HG03139 (cell line): ENCODE measurements around the gene PEAK3.

Experiments used
- ATAC-seq: cut with Tn5 transposase; IDR thresholded peaks from one replicate; pipeline ENCODE4 v1.9.1; 2021; ENCODE audit not compliant: unreplicated experiment

The PEAK3 gene

GRCh38 chr19:2251106-2252054 lies 30.6 kb downstream of the PEAK3 start:
- ATAC-seq, result no peak

DNA sequence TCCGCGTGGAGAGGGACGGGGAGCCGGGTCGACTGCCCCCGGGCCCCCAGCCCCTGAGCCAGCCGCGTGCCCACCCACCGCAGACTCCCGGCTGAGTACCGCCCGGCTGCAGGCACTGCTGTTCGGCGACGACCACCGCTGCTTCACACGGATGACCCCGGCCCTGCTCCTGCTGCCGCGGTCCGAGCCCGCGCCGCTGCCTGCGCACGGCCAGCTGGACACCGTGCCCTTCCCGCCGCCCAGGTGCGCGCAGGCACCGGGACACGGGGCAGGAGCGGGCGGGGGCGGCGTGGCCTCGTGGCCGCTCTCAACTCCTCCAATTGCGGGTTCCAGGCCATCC lies 31.2 kb downstream of the PEAK3 start:
- no peak for ATAC-seq

- no peak for ATAC-seq
Measured at GRCh38 chr19:2249880-2250765, 31.9 kb downstream of the PEAK3 start.

DNA sequence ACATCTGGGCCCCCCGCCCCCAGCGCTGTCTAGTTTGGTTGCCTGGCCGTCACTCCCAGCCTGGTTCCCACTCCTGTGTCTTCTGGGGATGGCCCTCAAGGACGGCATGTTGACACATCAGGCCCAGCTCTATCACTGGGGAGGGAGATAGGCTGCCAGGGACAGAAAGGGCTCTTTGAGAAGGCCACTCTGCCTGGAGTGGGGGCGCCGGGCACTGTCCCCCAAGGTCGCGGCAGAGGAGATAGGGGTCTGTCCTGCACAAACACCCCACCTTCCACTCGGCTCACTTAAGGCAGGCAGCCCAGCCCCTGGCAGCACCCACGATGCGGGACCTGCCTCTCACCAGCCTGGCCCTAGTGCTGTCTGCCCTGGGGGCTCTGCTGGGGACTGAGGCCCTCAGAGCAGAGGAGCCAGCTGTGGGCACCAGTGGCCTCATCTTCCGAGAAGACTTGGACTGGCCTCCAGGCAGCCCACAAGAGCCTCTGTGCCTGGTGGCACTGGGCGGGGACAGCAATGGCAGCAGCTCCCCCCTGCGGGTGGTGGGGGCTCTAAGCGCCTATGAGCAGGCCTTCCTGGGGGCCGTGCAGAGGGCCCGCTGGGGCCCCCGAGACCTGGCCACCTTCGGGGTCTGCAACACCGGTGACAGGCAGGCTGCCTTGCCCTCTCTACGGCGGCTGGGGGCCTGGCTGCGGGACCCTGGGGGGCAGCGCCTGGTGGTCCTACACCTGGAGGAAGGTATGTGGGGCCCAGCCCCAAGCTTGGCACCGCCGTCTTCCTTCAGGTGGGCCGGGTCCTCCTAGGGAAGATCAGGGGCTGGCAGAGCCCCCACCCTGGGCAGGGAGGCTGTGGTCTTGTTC lies 32.7 kb downstream of the PEAK3 start, which contains the start of gene AMH:
Gene AMH, plus strand, starts transcription at position 314 of the 857 bp plus-strand sequence. Its CDS starts 10 bp downstream, at position 324.
- ATAC-seq, result no peak

GRCh38 chr19:2248136-2249009 lies 33.6 kb downstream of the PEAK3 start:
- no peak for ATAC-seq

DNA sequence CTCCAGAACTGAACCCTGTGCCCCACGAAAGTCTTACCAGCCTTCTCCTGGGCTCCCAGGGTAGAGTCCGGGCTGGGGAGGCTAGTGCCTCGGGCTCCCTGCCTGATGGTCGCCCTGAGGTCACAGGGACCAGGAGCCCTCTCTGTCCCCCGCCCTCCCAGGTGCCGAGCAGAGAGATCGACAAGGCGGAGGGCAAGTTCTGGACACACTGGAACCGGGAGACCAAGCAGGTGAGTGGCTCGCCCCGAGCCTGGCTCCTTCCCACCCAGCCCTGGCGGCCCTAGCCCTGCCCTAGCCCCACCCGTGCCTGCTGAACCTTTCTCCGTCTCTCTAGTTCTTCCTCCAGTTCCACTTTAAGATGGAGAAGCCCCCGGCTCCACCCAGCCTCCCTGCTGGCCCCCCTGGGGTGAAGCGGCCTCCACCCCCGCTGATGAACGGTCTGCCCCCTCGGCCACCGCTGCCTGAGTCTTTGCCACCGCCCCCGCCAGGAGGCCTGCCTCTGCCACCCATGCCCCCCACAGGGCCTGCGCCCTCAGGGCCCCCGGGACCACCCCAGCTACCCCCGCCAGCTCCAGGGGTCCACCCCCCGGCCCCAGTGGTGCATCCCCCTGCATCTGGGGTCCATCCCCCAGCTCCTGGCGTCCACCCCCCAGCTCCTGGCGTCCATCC lies 34.4 kb downstream of the PEAK3 start:
- no peak for ATAC-seq

DNA sequence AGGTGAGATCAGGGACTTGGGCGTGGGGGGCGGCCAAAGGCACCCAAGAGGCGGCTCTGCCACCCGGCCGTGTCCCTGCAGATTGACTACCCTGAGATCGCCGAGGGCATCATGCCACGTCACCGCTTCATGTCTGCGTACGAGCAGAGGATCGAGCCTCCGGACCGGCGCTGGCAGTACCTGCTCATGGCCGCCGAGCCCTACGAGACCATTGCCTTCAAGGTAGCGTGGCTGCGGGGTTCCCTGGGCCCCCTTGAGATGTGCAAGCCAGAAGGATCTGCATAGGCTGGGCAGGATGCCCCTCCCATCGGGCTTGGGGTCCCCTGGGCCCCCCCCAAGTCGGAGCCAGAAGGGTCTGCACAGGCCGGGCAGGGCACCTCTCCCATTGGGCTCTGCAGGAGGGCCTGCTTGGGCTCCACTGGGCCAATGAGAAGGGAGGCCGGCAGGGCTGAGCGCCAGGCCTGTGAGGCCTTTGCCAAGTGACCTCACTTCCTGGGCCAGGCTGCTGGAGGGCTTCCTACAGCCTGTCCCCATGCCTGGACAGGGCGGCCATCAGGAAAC lies 35.1 kb downstream of the PEAK3 start:
- no peak for ATAC-seq

- ATAC-seq, result no peak
Measured at GRCh38 chr19:2246014-2246620, 35.9 kb downstream of the PEAK3 start.

DNA sequence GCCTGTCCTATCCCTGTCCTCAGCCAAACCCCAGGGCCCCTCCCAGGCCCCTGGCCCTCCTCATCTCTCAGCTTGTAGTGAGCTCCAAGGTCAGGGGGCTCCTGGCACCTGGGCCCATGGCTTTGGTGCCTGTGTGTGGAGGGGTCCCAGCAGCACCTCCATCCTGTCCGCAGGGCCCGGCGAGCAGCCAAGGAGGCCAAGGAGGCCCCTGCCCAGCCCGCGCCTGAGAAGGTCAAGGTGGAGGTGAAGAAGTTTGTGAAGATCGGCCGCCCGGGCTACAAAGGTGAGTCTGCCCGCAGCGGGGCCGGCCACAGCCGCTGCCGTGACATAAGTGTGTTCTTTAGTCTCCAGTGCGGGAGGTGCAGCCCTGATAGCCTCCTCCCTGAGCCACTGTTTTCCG lies 36.7 kb downstream of the PEAK3 start:
- ATAC-seq, result no peak

DNA sequence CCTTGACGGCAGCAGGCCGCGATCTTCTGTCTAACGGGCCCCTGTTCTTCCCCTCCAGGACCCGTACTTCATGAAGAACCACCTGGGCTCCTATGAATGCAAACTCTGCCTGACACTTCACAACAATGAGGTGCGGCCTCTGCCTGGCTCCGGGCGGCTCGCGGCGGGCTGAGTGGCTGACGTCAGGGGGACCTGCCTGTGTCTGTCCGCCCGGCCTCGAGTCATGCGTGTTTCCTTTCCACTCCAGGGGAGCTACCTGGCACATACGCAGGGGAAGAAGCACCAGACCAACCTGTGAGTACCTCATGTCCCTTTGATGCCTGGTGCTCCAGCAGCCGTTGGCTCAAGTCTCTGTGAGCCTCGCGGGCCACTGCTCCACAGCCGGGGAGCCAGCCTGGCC lies 37.5 kb downstream of the PEAK3 start:
- ATAC-seq, result no peak

DNA sequence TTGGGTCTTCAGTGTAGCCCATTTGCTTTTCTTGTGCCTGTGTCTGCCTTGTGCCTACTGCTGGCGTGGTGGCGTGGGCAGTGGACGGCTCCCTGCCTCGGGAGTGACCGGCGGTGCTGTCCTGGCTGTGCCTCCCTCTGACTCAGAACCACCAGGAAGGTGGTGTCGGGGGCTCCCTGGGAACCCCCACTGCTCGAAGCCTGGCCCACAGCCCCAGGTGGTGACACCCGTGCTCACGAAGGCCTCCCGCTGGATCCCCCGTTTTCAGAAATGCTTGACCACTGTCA lies 37.9 kb downstream of the PEAK3 start:
- ATAC-seq, result no peak

DNA sequence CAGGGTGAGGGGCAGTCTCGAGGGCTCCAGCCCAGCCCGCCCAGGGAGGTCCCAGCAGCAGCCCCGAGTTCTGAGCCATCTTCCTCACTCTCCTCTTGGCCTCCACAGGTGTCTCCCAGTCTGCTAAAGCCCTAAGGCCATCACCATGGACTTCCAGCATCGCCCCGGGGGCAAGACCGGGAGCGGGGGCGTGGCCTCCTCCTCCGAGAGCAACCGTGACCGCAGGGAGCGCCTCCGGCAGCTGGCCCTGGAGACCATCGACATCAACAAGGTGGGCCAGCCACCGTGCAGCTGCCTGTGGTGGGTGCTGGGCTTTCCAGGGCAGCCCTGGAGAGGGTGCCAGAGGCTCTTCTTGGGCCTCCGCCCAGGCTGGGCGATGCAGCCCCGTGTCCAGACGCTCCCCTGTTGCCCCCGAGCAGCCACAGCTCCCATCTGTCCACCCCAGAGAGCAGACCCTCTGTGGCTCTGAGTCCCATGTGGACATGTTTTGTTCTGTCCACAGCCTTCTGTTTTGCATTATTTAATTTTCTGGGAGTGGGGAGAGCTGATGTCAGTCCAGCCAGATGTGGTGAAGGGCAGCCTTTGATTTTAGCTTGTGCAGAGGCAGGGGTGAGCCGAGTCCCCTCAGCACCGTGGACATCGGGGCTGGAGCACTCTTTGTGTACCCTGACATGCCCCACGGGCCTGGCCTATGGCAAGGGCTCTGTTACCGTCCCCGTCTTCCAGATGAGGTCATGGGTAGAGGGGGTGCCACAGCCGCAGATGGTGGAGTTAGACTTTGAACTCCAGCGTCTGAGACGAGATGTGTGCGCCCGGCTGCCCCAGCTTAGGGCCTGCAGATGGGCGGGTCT lies 38.5 kb downstream of the PEAK3 start:
- no peak for ATAC-seq

DNA sequence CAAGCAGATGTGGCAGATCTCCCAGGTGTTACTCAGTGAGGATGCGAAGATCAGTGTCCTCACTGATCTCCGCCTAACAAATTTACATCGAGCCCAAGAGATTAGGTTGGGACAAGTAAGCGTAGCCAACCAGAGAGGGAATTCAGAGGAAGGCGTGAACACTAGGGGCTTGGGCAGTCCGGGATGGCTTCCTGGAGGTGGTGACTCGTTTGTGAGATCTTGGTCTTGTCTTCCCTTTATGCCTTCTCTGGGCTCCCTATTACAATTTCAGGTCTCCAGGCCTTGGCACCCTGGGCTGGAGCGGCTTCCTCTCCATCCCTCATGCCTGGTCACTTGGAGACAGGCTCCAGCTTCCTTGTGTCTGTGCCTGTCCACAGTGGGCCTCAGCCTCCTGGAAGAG lies 39.2 kb downstream of the PEAK3 start:
- ATAC-seq, result no peak

GRCh38 chr19:2242092-2242537 lies 39.9 kb downstream of the PEAK3 start:
- ATAC-seq, result no peak

DNA sequence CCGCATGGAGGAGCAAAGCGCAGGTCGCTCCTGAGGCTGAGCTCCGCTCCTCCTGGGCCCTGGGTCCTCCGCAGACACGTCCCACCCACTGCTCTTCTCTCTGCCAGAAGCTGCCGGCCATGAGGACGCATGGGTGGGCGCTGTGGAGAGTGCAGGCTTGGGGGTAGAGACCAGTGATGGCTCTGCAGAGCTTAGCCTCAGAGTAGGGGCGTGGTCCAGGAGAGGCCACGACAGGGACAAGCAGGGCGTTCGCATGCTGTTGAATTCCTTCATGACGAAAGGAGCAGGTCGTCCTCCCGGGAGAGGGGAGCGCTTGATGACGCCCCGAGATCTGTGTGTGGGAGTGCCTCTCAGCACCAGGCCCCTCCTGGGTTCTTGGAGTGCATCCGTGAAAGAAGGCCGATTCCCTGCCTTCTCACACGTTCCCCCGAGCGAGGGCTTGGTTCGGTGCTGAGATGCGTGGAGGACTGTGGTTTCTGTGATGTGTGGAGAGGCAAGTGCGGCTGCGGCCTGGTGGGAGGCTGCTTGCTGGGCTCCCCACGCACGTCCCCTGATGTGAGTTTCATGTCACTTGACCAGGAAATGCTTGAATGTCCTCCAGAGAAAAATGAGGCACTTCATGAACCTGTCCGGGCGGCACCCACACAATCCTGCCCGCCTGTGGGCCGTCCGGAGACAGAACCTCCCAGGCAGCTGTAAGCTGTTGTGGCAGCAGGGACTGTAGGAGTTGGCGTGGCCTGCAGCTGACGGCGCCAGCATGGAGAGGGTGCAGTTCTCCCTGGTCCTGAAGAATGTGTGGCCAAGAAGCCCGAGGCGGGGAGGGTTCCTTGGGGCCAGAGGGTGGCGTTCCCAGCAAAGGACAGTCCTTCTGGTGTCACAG lies 40.9 kb downstream of the PEAK3 start:
- ATAC-seq, result no peak

DNA sequence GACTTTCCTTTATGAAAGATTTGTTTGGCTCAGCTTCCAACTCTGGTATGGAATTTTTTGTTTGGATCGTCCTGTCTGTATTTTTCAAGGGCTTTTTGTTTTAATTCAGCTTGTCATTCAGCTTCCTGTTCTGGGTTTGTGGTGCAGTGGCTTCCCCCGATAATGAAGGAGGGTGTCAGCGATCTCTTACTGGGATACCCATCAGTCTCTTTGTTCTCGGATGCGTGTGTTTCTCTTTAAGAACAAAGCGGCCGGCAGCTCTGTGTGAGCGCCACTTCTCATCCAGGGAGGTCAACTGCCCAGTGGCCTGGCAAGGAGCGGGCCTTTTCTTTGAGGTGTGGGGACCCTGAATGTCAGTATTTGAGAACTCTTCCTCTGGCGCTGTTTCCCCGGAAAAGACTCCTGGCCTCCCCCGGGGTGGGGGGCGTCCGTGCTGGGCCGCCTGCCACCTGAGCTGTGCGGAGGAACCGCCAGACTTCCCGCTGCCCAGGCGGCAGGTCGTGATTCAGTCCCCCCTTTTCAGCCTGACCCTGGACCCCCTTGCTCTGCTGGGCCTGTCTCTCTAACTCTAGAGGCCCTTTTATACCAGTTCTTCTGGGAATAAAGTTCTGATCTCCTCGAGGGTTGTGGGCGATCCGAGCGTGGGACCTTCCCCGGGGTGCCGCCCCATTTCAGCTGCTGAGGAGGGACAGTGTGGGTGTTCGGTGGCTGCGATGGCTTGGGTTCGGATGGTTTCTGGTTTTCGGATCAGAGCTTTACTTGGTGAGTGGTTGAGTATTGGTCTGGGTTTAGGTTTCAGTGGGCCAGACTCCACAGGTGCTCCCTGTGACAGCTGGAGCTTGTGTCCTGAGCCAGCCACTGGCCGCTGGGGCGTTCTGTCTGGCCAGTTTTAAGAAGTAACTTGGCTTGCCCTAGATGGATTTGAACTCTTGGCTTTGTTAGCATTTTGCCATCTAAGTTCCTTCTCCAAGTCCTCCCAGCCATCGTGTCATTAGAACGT lies 41.9 kb downstream of the PEAK3 start:
- ATAC-seq, result no peak
